GM10266 (cell line): ENCODE data around the gene PNLDC1.

ENCODE experiments used
- DNase-seq: peaks from one replicate; pipeline ENCODE4 v3.0.0; 2012; ENCODE audit errors: extremely low spot score
- CTCF ChIP-seq: IDR thresholded peaks from 2 replicates; pipeline ENCODE4 v1.5.1; 2012; ENCODE audit warnings: mild to moderate bottlenecking, low read depth; ENCODE audit not compliant: control insufficient read depth, insufficient read depth; ENCODE audit errors: missing control alignments

The PNLDC1 gene

GRCh38 chr6:159860482-159860881 is 60.4 kb downstream of the PNLDC1 start:
- DNase-seq = no peak
- TF ChIP-seq CTCF = no peak

GRCh38 chr6:159862103-159862502 is 62.0 kb downstream of the PNLDC1 start:
- TF ChIP-seq CTCF = no peak
- DNase-seq = no peak

GRCh38 chr6:159863341-159863740 is 63.3 kb downstream of the PNLDC1 start:
- peak; percentile 70 for DNase-seq
- TF ChIP-seq CTCF = peak; percentile 47

GRCh38 chr6:159865226-159865920 is 65.3 kb downstream of the PNLDC1 start:
- no peak for DNase-seq
- TF ChIP-seq CTCF = no peak

GRCh38 chr6:159866286-159867247 is 66.5 kb downstream of the PNLDC1 start:
- no peak for TF ChIP-seq CTCF
- no peak for DNase-seq
